Astrocyte (in vitro differentiated cells and primary cell): ENCODE measurements around the gene PSMB11.

Experiments
- EZH2 ChIP-seq: IDR thresholded peaks from 2 replicates; pipeline ENCODE4 v1.6.1; 2012; ENCODE audit warnings: mild to moderate bottlenecking, low read length, inconsistent platforms; ENCODE audit not compliant: insufficient read depth
- TF ChIP-seq, protein P1 (sequence below): IDR thresholded peaks from 2 replicates; pipeline ENCODE4 v1.5.1; 2011; ENCODE audit warnings: low read depth, mild to moderate bottlenecking, inconsistent platforms, low read length, moderate library complexity; ENCODE audit not compliant: insufficient read depth

DNA sequence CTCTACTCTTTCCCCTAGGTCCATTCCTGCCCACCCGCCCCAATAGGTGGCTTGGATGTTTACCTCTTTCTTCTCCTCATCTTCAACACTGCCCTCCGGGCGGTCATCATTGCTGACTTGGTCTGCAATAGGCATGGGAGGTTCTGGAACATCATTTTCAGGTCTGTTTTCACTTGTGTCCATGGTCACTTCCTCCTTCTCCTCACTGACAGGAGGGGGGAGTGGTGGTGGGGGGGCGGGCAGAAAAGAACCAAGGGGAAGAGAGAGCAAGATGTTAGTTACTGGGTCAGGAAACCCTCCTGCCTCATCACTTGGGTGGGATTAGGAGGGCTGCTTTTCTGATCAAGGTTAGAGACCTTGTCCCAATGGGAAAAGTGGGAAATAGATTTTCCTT, 27.4 kb downstream of the PSMB11 start:
- TF ChIP-seq, protein P1, sequence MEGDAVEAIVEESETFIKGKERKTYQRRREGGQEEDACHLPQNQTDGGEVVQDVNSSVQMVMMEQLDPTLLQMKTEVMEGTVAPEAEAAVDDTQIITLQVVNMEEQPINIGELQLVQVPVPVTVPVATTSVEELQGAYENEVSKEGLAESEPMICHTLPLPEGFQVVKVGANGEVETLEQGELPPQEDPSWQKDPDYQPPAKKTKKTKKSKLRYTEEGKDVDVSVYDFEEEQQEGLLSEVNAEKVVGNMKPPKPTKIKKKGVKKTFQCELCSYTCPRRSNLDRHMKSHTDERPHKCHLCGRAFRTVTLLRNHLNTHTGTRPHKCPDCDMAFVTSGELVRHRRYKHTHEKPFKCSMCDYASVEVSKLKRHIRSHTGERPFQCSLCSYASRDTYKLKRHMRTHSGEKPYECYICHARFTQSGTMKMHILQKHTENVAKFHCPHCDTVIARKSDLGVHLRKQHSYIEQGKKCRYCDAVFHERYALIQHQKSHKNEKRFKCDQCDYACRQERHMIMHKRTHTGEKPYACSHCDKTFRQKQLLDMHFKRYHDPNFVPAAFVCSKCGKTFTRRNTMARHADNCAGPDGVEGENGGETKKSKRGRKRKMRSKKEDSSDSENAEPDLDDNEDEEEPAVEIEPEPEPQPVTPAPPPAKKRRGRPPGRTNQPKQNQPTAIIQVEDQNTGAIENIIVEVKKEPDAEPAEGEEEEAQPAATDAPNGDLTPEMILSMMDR, result no peak
- no peak for TF ChIP-seq EZH2
